Activated T-cell treated with anti-CD3 and anti-CD28 coated beads, Interleukin-2, amount 50 U/mL, for 4 hours (primary cell): ENCODE data around the gene PTPRO. TPM values are rescaled to one million over a fixed set of nuclear protein-coding genes. Genes with fewer than 3 reads are reported as not detected.

Experiments used
- ATAC-seq, 2 donors: fragments of 200-7000 bp; cut with Tn5 transposase; one replicate each; pipeline ENCODE4 v1.10.0; 2021
- DNase-seq: peaks from one replicate; pipeline ENCODE4 v3.0.0-alpha.2; 2020
- H3K27me3 Mint-ChIP-seq: one replicate; pipeline ENCODE4 v1.8.0; 2021; ENCODE audit warnings: low read depth, mixed read lengths
- H3K36me3 Mint-ChIP-seq: one replicate; pipeline ENCODE4 v1.8.0; 2022; ENCODE audit warnings: mixed read lengths; ENCODE audit not compliant: insufficient read depth
- H3K4me1 Mint-ChIP-seq: one replicate; pipeline ENCODE4 v1.8.0; 2021; ENCODE audit warnings: low read depth, mixed read lengths
- H3K4me3 Mint-ChIP-seq: one replicate; pipeline ENCODE4 v1.8.0; 2021; ENCODE audit warnings: mild to moderate bottlenecking, moderate library complexity, mixed read lengths
- H3K9me3 Mint-ChIP-seq: one replicate; pipeline ENCODE4 v1.8.0; 2021; ENCODE audit warnings: mixed read lengths
- total RNA-seq, 3 donors: library from RNA; stranded (reverse); gene quantifications; one replicate each; pipeline ENCODE4 v1.2.1, GENCODE V29; 2021

The PTPRO gene
- total RNA-seq, 3 donors from 2014 or later, result 0.14 TPM; not detected in 2

- peaks cover 10% of the 10 kb centered on the region for H3K4me1 Mint-ChIP-seq
- H3K9me3 Mint-ChIP-seq, result no peaks in the 10 kb centered on the region
- ATAC-seq (peak; percentile 82 to 93), DNase-seq (peak; percentile 11)
- peaks cover 3% of the 10 kb centered on the region for H3K36me3 Mint-ChIP-seq
- peaks cover 2% of the 10 kb centered on the region for H3K27me3 Mint-ChIP-seq
- peak overlapping the region; percentile 68 for H3K4me3 Mint-ChIP-seq
Measured at GRCh38 chr12:15590180-15590826, 268.0 kb downstream of the PTPRO start.

GRCh38 chr12:15591811-15592210 is 269.5 kb downstream of the PTPRO start:
- Mint-ChIP-seq H3K9me3 (no peaks in the 10 kb centered on the region), H3K4me3 (no peak overlapping the region), H3K27me3 (peaks cover 2% of the 10 kb centered on the region), H3K4me1 (peaks cover 10% of the 10 kb centered on the region), H3K36me3 (peaks cover 7% of the 10 kb centered on the region)
- ATAC-seq (no peak), DNase-seq (no peak)

DNA sequence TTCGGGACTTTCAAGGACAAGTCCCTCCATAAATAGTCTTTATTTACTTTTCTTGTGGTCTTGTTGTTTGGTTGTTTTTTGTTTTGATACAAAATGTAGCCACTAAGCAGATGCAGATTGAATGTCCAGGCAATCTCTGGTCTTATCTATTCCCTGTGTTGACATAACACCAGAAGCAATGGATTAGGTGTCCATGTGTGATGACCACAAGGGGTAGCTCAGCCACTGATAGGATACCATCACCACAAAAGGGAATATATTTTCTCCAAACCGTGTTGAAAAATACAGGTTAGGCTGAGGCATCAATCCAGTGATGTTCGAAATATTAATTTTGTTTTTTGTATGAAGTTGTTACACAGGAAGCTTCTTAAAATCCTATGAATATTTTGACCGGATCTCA is 270.6 kb downstream of the PTPRO start:
- Mint-ChIP-seq H3K36me3 (peaks cover 7% of the 10 kb centered on the region), H3K9me3 (no peaks in the 10 kb centered on the region), H3K4me1 (peaks cover 10% of the 10 kb centered on the region), H3K4me3 (no peak overlapping the region), H3K27me3 (peaks cover 2% of the 10 kb centered on the region)
- ATAC-seq (no peak), DNase-seq (no peak)

GRCh38 chr12:15596174-15596573 is 273.9 kb downstream of the PTPRO start:
- Mint-ChIP-seq H3K4me3 (no peak overlapping the region), H3K9me3 (no peaks in the 10 kb centered on the region), H3K27me3 (peaks cover 2% of the 10 kb centered on the region), H3K4me1 (no peaks in the 10 kb centered on the region), H3K36me3 (peaks cover 4% of the 10 kb centered on the region)
- ATAC-seq, result no peak
- no peak for DNase-seq

- Mint-ChIP-seq H3K4me1 (no peaks in the 10 kb centered on the region), H3K27me3 (no peaks in the 10 kb centered on the region), H3K9me3 (no peaks in the 10 kb centered on the region), H3K4me3 (no peak overlapping the region), H3K36me3 (peaks cover 4% of the 10 kb centered on the region)
- DNase-seq, result no peak
- ATAC-seq, result no peak
Measured at GRCh38 chr12:15597125-15597830, 275.0 kb downstream of the PTPRO start.

- Mint-ChIP-seq H3K36me3 (peaks cover 4% of the 10 kb centered on the region), H3K9me3 (no peaks in the 10 kb centered on the region), H3K27me3 (peaks cover 2% of the 10 kb centered on the region), H3K4me3 (no peak overlapping the region), H3K4me1 (no peaks in the 10 kb centered on the region)
- ATAC-seq, result no peak
- no peak for DNase-seq
Measured at GRCh38 chr12:15599266-15600037, 277.1 kb downstream of the PTPRO start.

DNA sequence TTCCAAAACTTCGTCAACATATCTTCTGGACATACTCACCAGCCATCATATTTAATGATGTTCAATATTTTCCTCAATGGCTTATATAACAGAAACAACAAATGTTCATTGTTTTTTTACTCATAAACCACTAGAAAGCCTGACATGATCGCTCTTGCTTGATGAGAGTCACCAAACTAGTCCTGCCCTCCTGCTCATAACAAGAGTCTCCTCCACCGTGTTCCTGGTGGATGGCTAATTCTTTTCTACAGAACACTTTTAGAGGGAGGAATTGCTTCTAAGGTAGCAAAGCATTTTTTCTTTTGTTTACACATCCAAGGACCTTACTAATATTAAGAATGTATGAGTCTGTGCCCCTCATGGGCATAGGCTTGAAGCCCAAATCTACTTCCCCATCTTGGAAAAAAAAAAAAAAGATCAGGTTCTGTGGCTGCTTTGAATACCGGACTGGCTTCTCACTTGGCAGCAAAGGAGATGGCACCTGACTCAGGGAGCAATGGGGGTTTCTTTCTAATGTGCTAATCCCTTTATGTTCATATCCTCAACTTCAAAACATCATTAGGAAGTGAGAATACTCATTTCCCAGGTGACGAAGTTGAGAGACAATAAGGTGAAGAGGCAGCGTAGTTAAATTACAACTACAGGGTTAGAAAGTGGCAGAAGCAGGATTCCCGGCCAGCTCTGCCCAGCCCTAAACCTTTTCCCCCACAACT is 278.1 kb downstream of the PTPRO start:
- Mint-ChIP-seq H3K4me3 (no peak overlapping the region), H3K36me3 (peaks cover 4% of the 10 kb centered on the region), H3K9me3 (no peaks in the 10 kb centered on the region), H3K4me1 (no peaks in the 10 kb centered on the region), H3K27me3 (peaks cover 2% of the 10 kb centered on the region)
- no peak for DNase-seq
- peak in 1 of 2 donors; percentile 45 for ATAC-seq

- Mint-ChIP-seq H3K36me3 (peaks cover under 1% of the 10 kb centered on the region), H3K9me3 (no peaks in the 10 kb centered on the region), H3K4me3 (no peak overlapping the region), H3K27me3 (peaks cover 2% of the 10 kb centered on the region), H3K4me1 (no peaks in the 10 kb centered on the region)
- ATAC-seq, result peak; percentile 77 to 85
- no peak for DNase-seq
Measured at GRCh38 chr12:15601210-15601800, 279.0 kb downstream of the PTPRO start.

GRCh38 chr12:15602051-15602672 is 279.9 kb downstream of the PTPRO start:
- Mint-ChIP-seq H3K9me3 (no peaks in the 10 kb centered on the region), H3K36me3 (no peaks in the 10 kb centered on the region), H3K4me1 (no peaks in the 10 kb centered on the region), H3K4me3 (no peak overlapping the region), H3K27me3 (peaks cover 5% of the 10 kb centered on the region)
- DNase-seq (no peak), ATAC-seq (peak; percentile 23 to 36)

DNA sequence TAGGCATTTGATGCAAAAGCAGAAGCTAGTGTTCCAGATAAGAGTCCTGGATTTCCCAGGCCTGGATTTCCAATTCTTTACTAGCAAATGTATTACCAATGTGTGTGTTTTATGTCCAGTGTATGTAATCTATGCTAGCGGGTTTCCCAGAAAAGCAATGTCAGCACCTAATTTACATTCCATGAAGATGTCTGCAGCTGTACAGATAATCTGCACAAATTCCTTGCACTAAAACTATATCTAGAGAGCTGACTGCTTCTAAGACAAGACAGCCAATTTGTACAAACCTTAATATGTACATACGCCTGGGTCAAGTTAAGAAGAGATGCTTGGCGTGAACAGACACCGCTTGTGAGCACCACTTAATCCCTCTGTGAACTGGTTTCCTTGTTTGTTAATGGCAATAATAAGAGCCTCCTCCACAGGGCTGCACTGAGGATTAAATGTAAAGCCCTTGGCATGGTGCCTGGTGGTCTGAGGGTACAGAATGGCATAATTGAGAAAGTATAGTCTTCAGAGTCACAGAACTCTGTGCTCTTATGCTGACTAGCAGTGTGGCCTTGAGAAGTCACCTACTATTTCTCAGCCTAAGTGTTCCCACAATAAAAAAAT is 281.3 kb downstream of the PTPRO start:
- Mint-ChIP-seq H3K36me3 (no peaks in the 10 kb centered on the region), H3K4me1 (no peaks in the 10 kb centered on the region), H3K4me3 (no peak overlapping the region), H3K27me3 (peaks cover 5% of the 10 kb centered on the region), H3K9me3 (no peaks in the 10 kb centered on the region)
- ATAC-seq, result no peak
- DNase-seq, result no peak

- H3K4me1 Mint-ChIP-seq, result no peaks in the 10 kb centered on the region
- no peaks in the 10 kb centered on the region for H3K36me3 Mint-ChIP-seq
- ATAC-seq, result no peak
- peaks cover 5% of the 10 kb centered on the region for H3K27me3 Mint-ChIP-seq
- H3K9me3 Mint-ChIP-seq, result no peaks in the 10 kb centered on the region
- DNase-seq, result no peak
- H3K4me3 Mint-ChIP-seq, result no peak overlapping the region
Measured at GRCh38 chr12:15605881-15606590, 283.7 kb downstream of the PTPRO start.

DNA sequence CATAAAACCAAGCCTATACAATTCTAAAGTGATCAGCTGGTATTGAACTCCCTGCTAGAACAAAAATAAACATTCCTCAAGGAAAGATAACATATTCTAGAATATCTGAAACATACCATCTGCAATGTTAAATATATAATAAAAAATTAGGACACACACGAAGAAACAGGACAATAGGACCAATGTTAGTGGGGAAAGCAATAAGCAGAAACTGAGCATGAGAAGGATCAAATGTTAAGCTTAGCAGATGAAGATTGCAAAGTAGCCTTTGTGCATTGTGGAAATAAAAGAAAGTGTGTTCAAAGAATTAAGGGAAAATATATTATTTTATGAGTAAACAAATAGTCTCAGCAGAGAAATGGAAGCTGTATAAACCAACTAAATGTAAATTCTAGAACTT is 286.1 kb downstream of the PTPRO start:
- Mint-ChIP-seq H3K9me3 (peaks cover 4% of the 10 kb centered on the region), H3K4me1 (no peaks in the 10 kb centered on the region), H3K27me3 (peaks cover 5% of the 10 kb centered on the region), H3K4me3 (no peak overlapping the region), H3K36me3 (no peaks in the 10 kb centered on the region)
- DNase-seq (no peak), ATAC-seq (no peak)

DNA sequence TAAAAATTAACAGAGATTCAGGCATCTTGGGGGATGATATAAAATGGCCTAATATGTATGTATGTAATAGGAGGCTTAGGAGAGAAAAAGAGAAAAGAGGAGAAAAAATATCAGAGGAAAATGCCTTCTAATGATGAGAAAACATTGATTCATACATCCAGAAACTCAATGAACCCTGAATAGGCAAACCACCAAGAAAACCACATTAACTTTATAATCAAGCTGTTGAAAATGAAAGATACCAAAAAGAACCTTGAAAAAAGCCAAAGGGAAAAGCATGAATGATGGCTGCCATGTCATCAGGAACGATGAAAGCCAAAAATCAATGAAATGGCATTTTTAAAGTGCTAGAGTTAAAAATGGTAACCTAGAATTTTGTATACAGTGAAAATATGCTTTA is 286.6 kb downstream of the PTPRO start:
- Mint-ChIP-seq H3K4me1 (no peaks in the 10 kb centered on the region), H3K36me3 (no peaks in the 10 kb centered on the region), H3K4me3 (no peak overlapping the region), H3K9me3 (peaks cover 4% of the 10 kb centered on the region), H3K27me3 (peaks cover 5% of the 10 kb centered on the region)
- DNase-seq (no peak), ATAC-seq (no peak)
